Ovary (tissue), 9 donors: Measurements from ENCODE around the gene IQCN. TPM values are rescaled to one million over a fixed set of nuclear protein-coding genes. Genes with fewer than 3 reads are reported as not detected.

Experiments used
- DNase-seq, 5 donors: peaks; one replicate each; pipeline ENCODE4 v3.0.0-alpha.2; 2019 to 2020
- H3K27ac ChIP-seq, 2 donors: fragments of 200-600 bp; one replicate each; pipeline versions ENCODE4 v1.5.1 to v1.8.0; 2019 to 2022
- H3K27me3 ChIP-seq: fragments of 200-600 bp; one replicate; pipeline ENCODE4 v1.8.0; 2022
- H3K36me3 ChIP-seq: fragments of 200-600 bp; sonication (generic); one replicate; pipeline ENCODE4 v1.5.1; 2019
- H3K4me1 ChIP-seq: one replicate; pipeline ENCODE4 v1.8.1; 2013; ENCODE audit warnings: mild to moderate bottlenecking, moderate library complexity; ENCODE audit not compliant: insufficient read depth
- H3K4me3 ChIP-seq: fragments of 200-600 bp; sonication (generic); one replicate; pipeline ENCODE4 v1.5.1; 2017
- H3K9me3 ChIP-seq, 2 donors: fragments of 200-600 bp in 1 of 2; sonication (generic) in 1 of 2; one replicate each; pipeline versions ENCODE4 v1.5.1 to v1.8.1; 2013 to 2019; ENCODE audit warnings: mild to moderate bottlenecking in 1 of 2, moderate library complexity in 1 of 2
- EP300 ChIP-seq: sonication (generic); formaldehyde crosslinking; IDR thresholded peaks from one replicate; pipeline ENCODE4 v1.6.1; 2017; ENCODE audit warnings: antibody characterized with exemption
- POLR2A ChIP-seq: fragments of 450-650 bp; IDR thresholded peaks from one replicate; pipeline ENCODE4 v1.6.1; 2017; ENCODE audit warnings: antibody characterized with exemption, mild to moderate bottlenecking, moderate library complexity
- WGBS, 3 donors: extraction: QIAGEN DNeasy Blood & Tissue Kit in 1 of 3; methylation state at CpG; one replicate each; pipeline versions ENCODE4 v1.1.5 to v1.1.7; 2013 to 2017; 5-methylcytosine and 5-hydroxymethylcytosine counted together
- intact Hi-C, 4 donors: fragments of 100-400 bp; cut with DNase I; formaldehyde crosslinking; loops; one replicate each; pipeline versions ENCODE4 v1.11.0 to v1.15.1; 2022 to 2023
- polyA plus RNA-seq, 2 donors: library from polyadenylated mRNA; stranded (reverse); fragments of 200-250 nt in 1 of 2; fragments of 350-450 nt in 1 of 2; fragmentation: Illumina TruSeq in 1 of 2; extraction: RNeasy Lipid Tissue Mini Kit (QIAGEN cat#74804) in 1 of 2; gene quantifications; one replicate each; pipeline ENCODE4 v1.2.3, GENCODE V29; 2013 to 2014
- total RNA-seq, 7 donors: library from RNA; depleted of rRNA in 2 of 7; stranded (reverse); fragments of >200 nt in 2 of 7; fragmentation: NEBNext Ultra II Directional in 3 of 7; extraction: Animal tissue kit (Norgen Biotek cat#: 25700) in 3 of 7; gene quantifications; one replicate each; pipeline versions ENCODE4 v1.1.0 to v1.2.4, GENCODE V29; 2016 to 2023
- TF ChIP-seq, protein P1 (sequence below), 3 donors: fragments of 450-650 bp in 2 of 3; fragments of 200-600 bp in 1 of 3; IDR thresholded peaks; one replicate each; pipeline versions ENCODE4 v1.5.1 to v1.8.0; 2016 to 2022; ENCODE audit warnings: antibody characterized with exemption in 3 of 3, mild to moderate bottlenecking in 1 of 3
- donor health status: DM: no; HTN: no; CAD: no; lungs with moderate emphysema.
- donor health status: DM: no; HTN: no; CAD: no.
- donor health status: Bipolar disorder and iron deficiency.
- donor health status: DM: yes; HTN: yes; CAD: no.
- donor health status: DM: no; HTN: no; CAD: no.
- donor health status: DM: yes; HTN: yes; CAD: no.

IQCN gene
- total and polyA plus RNA-seq, 9 donors, result 2.5 to 18.4 (median 10.8) TPM

- intact Hi-C loops, result no loop called here
- Histone ChIP-seq H3K4me3 (no peak overlapping the region), H3K4me1 (peaks cover 6% of the 10 kb centered on the region), H3K9me3 (no peaks in the 10 kb centered on the region), H3K27ac (no peak overlapping the region), H3K36me3 (no peaks in the 10 kb centered on the region), H3K27me3 (no peaks in the 10 kb centered on the region)
- no peak for DNase-seq
- WGBS, 3 donors, result 67 to 77% (median 71%) methylated on average over 6 of the region's 6 CpGs
- TF ChIP-seq EP300 (no peak), POLR2A (no peak)
- TF ChIP-seq, protein P1, sequence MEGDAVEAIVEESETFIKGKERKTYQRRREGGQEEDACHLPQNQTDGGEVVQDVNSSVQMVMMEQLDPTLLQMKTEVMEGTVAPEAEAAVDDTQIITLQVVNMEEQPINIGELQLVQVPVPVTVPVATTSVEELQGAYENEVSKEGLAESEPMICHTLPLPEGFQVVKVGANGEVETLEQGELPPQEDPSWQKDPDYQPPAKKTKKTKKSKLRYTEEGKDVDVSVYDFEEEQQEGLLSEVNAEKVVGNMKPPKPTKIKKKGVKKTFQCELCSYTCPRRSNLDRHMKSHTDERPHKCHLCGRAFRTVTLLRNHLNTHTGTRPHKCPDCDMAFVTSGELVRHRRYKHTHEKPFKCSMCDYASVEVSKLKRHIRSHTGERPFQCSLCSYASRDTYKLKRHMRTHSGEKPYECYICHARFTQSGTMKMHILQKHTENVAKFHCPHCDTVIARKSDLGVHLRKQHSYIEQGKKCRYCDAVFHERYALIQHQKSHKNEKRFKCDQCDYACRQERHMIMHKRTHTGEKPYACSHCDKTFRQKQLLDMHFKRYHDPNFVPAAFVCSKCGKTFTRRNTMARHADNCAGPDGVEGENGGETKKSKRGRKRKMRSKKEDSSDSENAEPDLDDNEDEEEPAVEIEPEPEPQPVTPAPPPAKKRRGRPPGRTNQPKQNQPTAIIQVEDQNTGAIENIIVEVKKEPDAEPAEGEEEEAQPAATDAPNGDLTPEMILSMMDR (IDR thresholded peaks at IDR 0.05), result no peak
These were observed 24.3 kb upstream of the IQCN start for GRCh38 chr19:18298601-18299000.

GRCh38 chr19:18297308-18297707 lies 23.1 kb upstream of the IQCN start:
- WGBS, 3 donors, result 38 to 46% (median 40%) methylated on average over 4 of the region's 4 CpGs
- no peak for DNase-seq
- no peaks in the 10 kb centered on the region for H3K27me3 ChIP-seq
- H3K9me3 ChIP-seq, result no peaks in the 10 kb centered on the region
- no peaks in the 10 kb centered on the region for H3K36me3 ChIP-seq
- peaks cover 1% of the 10 kb centered on the region for H3K4me1 ChIP-seq
- intact Hi-C loops, result no loop called here
- TF ChIP-seq EP300 (no peak), POLR2A (no peak)
- TF ChIP-seq, protein P1 (IDR thresholded peaks at IDR 0.05), result no peak
- H3K27ac ChIP-seq, result peak overlapping the region in 1 of 2 donors; percentile 14
- no peak overlapping the region for H3K4me3 ChIP-seq

GRCh38 chr19:18295034-18295451 lies 20.8 kb upstream of the IQCN start:
- 74 to 96% (median 80%) methylated on average over 4 of the region's 4 CpGs for WGBS, 3 donors
- no peak overlapping the region for H3K27ac ChIP-seq
- intact Hi-C loops, result no loop called here

DNA sequence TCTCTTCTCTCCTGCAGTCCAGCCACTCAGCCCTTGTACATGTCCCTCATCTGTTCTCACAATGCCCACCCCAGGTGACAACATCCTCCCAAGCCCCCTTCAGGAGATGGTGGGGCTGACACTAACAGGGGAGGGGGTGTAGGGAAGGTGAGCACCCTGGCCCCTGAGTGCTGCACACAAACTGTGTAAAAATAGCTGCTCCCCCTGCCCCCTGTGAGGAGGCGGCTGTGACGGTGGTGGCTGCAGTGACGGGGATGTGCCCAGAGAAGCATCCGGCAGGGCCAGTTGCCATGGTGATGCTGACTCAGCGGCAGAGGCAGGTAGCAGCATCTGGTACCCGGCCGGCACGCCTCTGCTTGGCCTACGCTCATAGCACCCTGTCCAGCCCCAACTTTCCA lies 20.2 kb upstream of the IQCN start:
- TF ChIP-seq, protein P1 (IDR thresholded peaks at IDR 0.05), result no peak
- TF ChIP-seq EP300 (no peak), POLR2A (no peak)
- 68 to 78% (median 70%) methylated on average over 9 of the region's 9 CpGs for WGBS, 3 donors
- H3K9me3 ChIP-seq, result no peaks in the 10 kb centered on the region
- H3K27me3 ChIP-seq, result no peaks in the 10 kb centered on the region
- DNase-seq, result peak; percentile 55 to 70 (median 61)
- peaks cover 7% of the 10 kb centered on the region for H3K4me1 ChIP-seq
- peak overlapping the region; percentile 0 to 100 for H3K27ac ChIP-seq
- intact Hi-C loops, result no loop called here
- no peak overlapping the region for H3K4me3 ChIP-seq
- no peaks in the 10 kb centered on the region for H3K36me3 ChIP-seq

More at GRCh38 chr19:18295034-18295451, 20.8 kb upstream of the IQCN start:
- H3K4me3 ChIP-seq, result no peak overlapping the region
- no peaks in the 10 kb centered on the region for H3K9me3 ChIP-seq
- H3K4me1 ChIP-seq, result peaks cover 6% of the 10 kb centered on the region
- H3K27me3 ChIP-seq, result no peaks in the 10 kb centered on the region
- no peak for TF ChIP-seq POLR2A
- TF ChIP-seq, protein P1 (IDR thresholded peaks at IDR 0.05), result no peak
- TF ChIP-seq EP300, result no peak
- H3K36me3 ChIP-seq, result no peaks in the 10 kb centered on the region
- no peak for DNase-seq
